Natural killer cell (primary cell): ENCODE data around the gene ICA1. TPM values are rescaled to one million over a fixed set of nuclear protein-coding genes. Genes with fewer than 3 reads are reported as not detected.

ENCODE experiments used
- ATAC-seq, 3 donors: fragments of 150-1000 bp in 2 of 3; fragments of 200-7000 bp in 1 of 3; cut with Tn5 transposase; 1 replicate in 1 of 3; 2 replicates in 2 of 3; pipeline ENCODE4 v1.10.0; 2021; ENCODE audit warnings: mild to moderate bottlenecking in 2 of 3, moderate library complexity in 2 of 3
- DNase-seq, 2 donors: peaks; one replicate each; pipeline versions ENCODE4 v3.0.0 to v3.0.0-alpha.2; 2013 to 2021; ENCODE audit warnings: mixed read lengths in 1 of 2
- H3K27ac ChIP-seq: one replicate; pipeline ENCODE4 v1.5.1; 2013; ENCODE audit warnings: mild to moderate bottlenecking, low read length
- H3K27me3 ChIP-seq: one replicate; pipeline ENCODE4 v1.6.1; 2013; ENCODE audit warnings: low read length; ENCODE audit not compliant: control insufficient read depth, insufficient read depth
- H3K36me3 ChIP-seq: one replicate; pipeline ENCODE4 v1.6.1; 2013; ENCODE audit warnings: low read length; ENCODE audit not compliant: control insufficient read depth, insufficient read depth
- H3K4me1 ChIP-seq: one replicate; pipeline ENCODE4 v1.6.1; 2013; ENCODE audit warnings: low read length; ENCODE audit not compliant: control insufficient read depth, insufficient read depth
- H3K4me3 ChIP-seq: one replicate; pipeline ENCODE4 v1.5.1; 2013; ENCODE audit warnings: low read length
- H3K9me3 ChIP-seq: one replicate; pipeline ENCODE4 v1.6.1; 2013; ENCODE audit warnings: low read length; ENCODE audit not compliant: control insufficient read depth, insufficient read depth
- H3K27ac Mint-ChIP-seq, 2 donors: one replicate each; pipeline ENCODE4 v1.8.0; 2022; ENCODE audit warnings: mild to moderate bottlenecking in 2 of 2, mixed read lengths in 2 of 2, moderate library complexity in 1 of 2
- H3K27me3 Mint-ChIP-seq, 2 donors: one replicate each; pipeline ENCODE4 v1.8.0; 2022; ENCODE audit warnings: low read depth in 2 of 2, mixed read lengths in 2 of 2
- H3K36me3 Mint-ChIP-seq: one replicate; pipeline ENCODE4 v1.8.0; 2022; ENCODE audit warnings: mixed read lengths
- H3K4me1 Mint-ChIP-seq, 2 donors: one replicate each; pipeline ENCODE4 v1.8.0; 2022; ENCODE audit warnings: mixed read lengths in 2 of 2
- H3K4me3 Mint-ChIP-seq: one replicate; pipeline ENCODE4 v1.8.0; 2022; ENCODE audit warnings: mild to moderate bottlenecking, moderate library complexity, mixed read lengths
- H3K9me3 Mint-ChIP-seq, 2 donors: one replicate each; pipeline ENCODE4 v1.8.0; 2022; ENCODE audit warnings: mixed read lengths in 2 of 2
- WGBS: methylation state at CpG from one replicate; pipeline ENCODE4 v1.1.7; 2013; ENCODE audit warnings: missing lambda C conversion rate; ENCODE audit not compliant: insufficient coverage; 5-methylcytosine and 5-hydroxymethylcytosine counted together
- intact Hi-C: fragments of 100-400 bp; cut with micrococcal nuclease; formaldehyde crosslinking; loops from one replicate; pipeline ENCODE4 v1.14.2; 2022
- total RNA-seq, 4 donors: library from RNA; stranded (reverse); fragments of 120-200 nt in 1 of 4; gene quantifications; one replicate each; pipeline versions ENCODE4 v1.2.3 to v1.2.4, GENCODE V29; 2013 to 2022
- TF ChIP-seq, protein P1 (sequence below): fragments of 200-600 bp; IDR thresholded peaks from one replicate; pipeline ENCODE4 v1.8.0; 2022; ENCODE audit warnings: antibody characterized with exemption

The ICA1 gene
- total RNA-seq, 3 donors from 2014 or later (not counting 1 experiment from before 2014, with no cell fraction given), result 0.75 to 1.9 (median 1.4) TPM

- Histone ChIP-seq H3K4me1 (peaks cover 22% of the 10 kb centered on the region), H3K27me3 (no peaks in the 10 kb centered on the region), H3K9me3 (no peaks in the 10 kb centered on the region), H3K4me3 (no peak overlapping the region), H3K36me3 (no peaks in the 10 kb centered on the region), H3K27ac (peak overlapping the region; percentile 15)
- no peak overlapping the region for H3K4me3 Mint-ChIP-seq
- ATAC-seq, result peak; percentile 24 to 48 (median 31)
- TF ChIP-seq, protein P1, sequence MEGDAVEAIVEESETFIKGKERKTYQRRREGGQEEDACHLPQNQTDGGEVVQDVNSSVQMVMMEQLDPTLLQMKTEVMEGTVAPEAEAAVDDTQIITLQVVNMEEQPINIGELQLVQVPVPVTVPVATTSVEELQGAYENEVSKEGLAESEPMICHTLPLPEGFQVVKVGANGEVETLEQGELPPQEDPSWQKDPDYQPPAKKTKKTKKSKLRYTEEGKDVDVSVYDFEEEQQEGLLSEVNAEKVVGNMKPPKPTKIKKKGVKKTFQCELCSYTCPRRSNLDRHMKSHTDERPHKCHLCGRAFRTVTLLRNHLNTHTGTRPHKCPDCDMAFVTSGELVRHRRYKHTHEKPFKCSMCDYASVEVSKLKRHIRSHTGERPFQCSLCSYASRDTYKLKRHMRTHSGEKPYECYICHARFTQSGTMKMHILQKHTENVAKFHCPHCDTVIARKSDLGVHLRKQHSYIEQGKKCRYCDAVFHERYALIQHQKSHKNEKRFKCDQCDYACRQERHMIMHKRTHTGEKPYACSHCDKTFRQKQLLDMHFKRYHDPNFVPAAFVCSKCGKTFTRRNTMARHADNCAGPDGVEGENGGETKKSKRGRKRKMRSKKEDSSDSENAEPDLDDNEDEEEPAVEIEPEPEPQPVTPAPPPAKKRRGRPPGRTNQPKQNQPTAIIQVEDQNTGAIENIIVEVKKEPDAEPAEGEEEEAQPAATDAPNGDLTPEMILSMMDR, result no peak
- H3K36me3 Mint-ChIP-seq, result no peaks in the 10 kb centered on the region
- peak in 1 of 2 donors; percentile 52 for DNase-seq
- H3K27ac Mint-ChIP-seq, result peak overlapping the region; percentile 6 to 49
- intact Hi-C loops, result no loop called here
- 52% methylated on average over 4 of the region's 4 CpGs for WGBS
- peaks cover 42 to 77% of the 10 kb centered on the region in 2 donors for H3K4me1 Mint-ChIP-seq
- H3K9me3 Mint-ChIP-seq, result no peaks in the 10 kb centered on the region
- H3K27me3 Mint-ChIP-seq, result no peaks in the 10 kb centered on the region
Measured at GRCh38 chr7:8114175-8114574, 147.8 kb downstream of the ICA1 start.

- Histone ChIP-seq H3K4me1 (peaks cover 22% of the 10 kb centered on the region), H3K4me3 (no peak overlapping the region), H3K27me3 (no peaks in the 10 kb centered on the region), H3K9me3 (no peaks in the 10 kb centered on the region), H3K36me3 (no peaks in the 10 kb centered on the region), H3K27ac (no peak overlapping the region)
- H3K36me3 Mint-ChIP-seq, result no peaks in the 10 kb centered on the region
- TF ChIP-seq, protein P1, result no peak
- intact Hi-C loops, result no loop called here
- H3K27ac Mint-ChIP-seq, result no peak overlapping the region
- H3K9me3 Mint-ChIP-seq, result no peaks in the 10 kb centered on the region
- WGBS, result 97% methylated on average over 3 of the region's 3 CpGs
- no peaks in the 10 kb centered on the region for H3K27me3 Mint-ChIP-seq
- no peak overlapping the region for H3K4me3 Mint-ChIP-seq
- DNase-seq (no peak), ATAC-seq (no peak)
- H3K4me1 Mint-ChIP-seq, result peaks cover 42 to 67% of the 10 kb centered on the region in 2 donors
Measured at GRCh38 chr7:8113184-8113583, 148.8 kb downstream of the ICA1 start.

GRCh38 chr7:8112685-8113084 is 149.3 kb downstream of the ICA1 start:
- Histone ChIP-seq H3K27me3 (no peaks in the 10 kb centered on the region), H3K36me3 (no peaks in the 10 kb centered on the region), H3K4me1 (peaks cover 22% of the 10 kb centered on the region), H3K27ac (no peak overlapping the region), H3K4me3 (no peak overlapping the region), H3K9me3 (no peaks in the 10 kb centered on the region)
- H3K27ac Mint-ChIP-seq, result no peak overlapping the region
- H3K4me3 Mint-ChIP-seq, result no peak overlapping the region
- TF ChIP-seq, protein P1, result no peak
- peaks cover 38 to 62% of the 10 kb centered on the region in 2 donors for H3K4me1 Mint-ChIP-seq
- DNase-seq (no peak), ATAC-seq (no peak)
- WGBS, result 96% methylated on average over 2 of the region's 2 CpGs
- intact Hi-C loops, result no loop called here
- no peaks in the 10 kb centered on the region for H3K36me3 Mint-ChIP-seq
- H3K9me3 Mint-ChIP-seq, result no peaks in the 10 kb centered on the region
- H3K27me3 Mint-ChIP-seq, result no peaks in the 10 kb centered on the region

GRCh38 chr7:8111282-8111960 is 150.5 kb downstream of the ICA1 start:
- no peak overlapping the region for H3K27ac ChIP-seq
- Mint-ChIP-seq H3K9me3 (no peaks in the 10 kb centered on the region), H3K4me3 (no peak overlapping the region), H3K36me3 (no peaks in the 10 kb centered on the region), H3K27ac (peak overlapping the region in 1 of 2 donors; percentile 35), H3K27me3 (no peaks in the 10 kb centered on the region), H3K4me1 (peaks cover 36 to 50% of the 10 kb centered on the region in 2 donors)
- TF ChIP-seq, protein P1, result no peak
- no peak for ATAC-seq
- no peak overlapping the region for H3K4me3 ChIP-seq
- H3K27me3 ChIP-seq, result no peaks in the 10 kb centered on the region
- H3K36me3 ChIP-seq, result no peaks in the 10 kb centered on the region
- intact Hi-C loops, result no loop called here
- DNase-seq, result no peak
- H3K9me3 ChIP-seq, result no peaks in the 10 kb centered on the region
- H3K4me1 ChIP-seq, result peaks cover 25% of the 10 kb centered on the region
- 94% methylated on average over 11 of the region's 11 CpGs for WGBS
